Suprapubic skin (tissue), 4 donors: Measurements from ENCODE around the gene RSPRY1. TPM values are rescaled to one million over a fixed set of nuclear protein-coding genes. Genes with fewer than 3 reads are reported as not detected.

Source experiments
- DNase-seq, 2 donors: peaks; one replicate each; pipeline ENCODE4 v3.0.0-alpha.2; 2019; ENCODE audit warnings: low spot score in 2 of 2
- H3K27ac ChIP-seq: fragments of 200-600 bp; sonication (generic); one replicate; pipeline ENCODE4 v1.5.1; 2019
- H3K27me3 ChIP-seq: fragments of 200-600 bp; sonication (generic); one replicate; pipeline ENCODE4 v1.5.1; 2019
- H3K36me3 ChIP-seq: fragments of 200-600 bp; sonication (generic); one replicate; pipeline ENCODE4 v1.5.1; 2019
- H3K4me1 ChIP-seq: fragments of 200-600 bp; sonication (generic); one replicate; pipeline ENCODE4 v1.5.1; 2019
- H3K4me3 ChIP-seq: fragments of 200-600 bp; sonication (generic); one replicate; pipeline ENCODE4 v1.5.1; 2019; ENCODE audit warnings: mild to moderate bottlenecking
- H3K9me3 ChIP-seq: fragments of 200-600 bp; sonication (generic); one replicate; pipeline ENCODE4 v1.5.1; 2019
- CTCF ChIP-seq, 2 donors: fragments of 200-600 bp in 1 of 2; fragments of 450-650 bp in 1 of 2; sonication (generic) in 1 of 2; IDR thresholded peaks; one replicate each; pipeline ENCODE4 v1.5.1; 2016 to 2019; ENCODE audit warnings: antibody characterized with exemption in 2 of 2, mild to moderate bottlenecking in 1 of 2, moderate library complexity in 1 of 2
- EP300 ChIP-seq: sonication (generic); formaldehyde crosslinking; IDR thresholded peaks from one replicate; pipeline ENCODE4 v1.6.1; 2017; ENCODE audit warnings: antibody characterized with exemption
- POLR2A ChIP-seq, 2 donors: fragments of 450-650 bp; IDR thresholded peaks; one replicate each; pipeline ENCODE4 v1.6.1; 2017; ENCODE audit warnings: antibody characterized with exemption in 2 of 2, mild to moderate bottlenecking in 2 of 2, moderate library complexity in 2 of 2
- POLR2AphosphoS5 ChIP-seq, 3 donors: sonication (generic); formaldehyde crosslinking; IDR thresholded peaks; one replicate each; pipeline ENCODE4 v1.6.1; 2017; ENCODE audit warnings: antibody characterized with exemption in 3 of 3
- WGBS: methylation state at CpG from one replicate; pipeline ENCODE4 v1.1.5; 2018; 5-methylcytosine and 5-hydroxymethylcytosine counted together
- total RNA-seq, 4 donors: library from RNA; depleted of rRNA; stranded (reverse); fragments of >200 nt; gene quantifications; one replicate each; pipeline ENCODE4 v1.1.0, GENCODE V29; 2016

The RSPRY1 gene
- total RNA-seq, 4 donors from 2014 or later: 16.3 to 48.3 (median 35.2) TPM

- Histone ChIP-seq H3K36me3 (peaks cover 87% of the 10 kb centered on the region), H3K27ac (no peak overlapping the region), H3K9me3 (no peaks in the 10 kb centered on the region), H3K4me3 (no peak overlapping the region), H3K4me1 (no peaks in the 10 kb centered on the region), H3K27me3 (no peaks in the 10 kb centered on the region)
- 97% methylated on average over 1 of the region's 1 CpG for WGBS
- no peak for TF ChIP-seq CTCF (IDR thresholded peaks at IDR 0.05)
- TF ChIP-seq POLR2A (IDR thresholded peaks at IDR 0.05): no peak
- no peak for TF ChIP-seq POLR2AphosphoS5 (IDR thresholded peaks at IDR 0.05)
- no peak for TF ChIP-seq EP300
- no peak for DNase-seq
Observed at GRCh38 chr16:57253466-57253865, 67.3 kb downstream of the RSPRY1 start.

GRCh38 chr16:57255686-57256415 is 69.7 kb downstream of the RSPRY1 start:
- no peak for TF ChIP-seq POLR2A (IDR thresholded peaks at IDR 0.05)
- no peak for TF ChIP-seq POLR2AphosphoS5 (IDR thresholded peaks at IDR 0.05)
- TF ChIP-seq EP300: no peak
- no peak for TF ChIP-seq CTCF (IDR thresholded peaks at IDR 0.05)
- Histone ChIP-seq H3K36me3 (peaks cover 63% of the 10 kb centered on the region), H3K27ac (no peak overlapping the region), H3K4me3 (no peak overlapping the region), H3K9me3 (no peaks in the 10 kb centered on the region), H3K4me1 (peaks cover 9% of the 10 kb centered on the region), H3K27me3 (no peaks in the 10 kb centered on the region)
- no peak for DNase-seq
- 81% methylated on average over 9 of the region's 10 CpGs for WGBS

GRCh38 chr16:57256601-57257395 is 70.7 kb downstream of the RSPRY1 start:
- Histone ChIP-seq H3K4me3 (no peak overlapping the region), H3K9me3 (no peaks in the 10 kb centered on the region), H3K27ac (no peak overlapping the region), H3K27me3 (no peaks in the 10 kb centered on the region), H3K36me3 (peaks cover 54% of the 10 kb centered on the region), H3K4me1 (peaks cover 12% of the 10 kb centered on the region)
- no peak for TF ChIP-seq EP300
- TF ChIP-seq POLR2A (IDR thresholded peaks at IDR 0.05): no peak
- TF ChIP-seq POLR2AphosphoS5 (IDR thresholded peaks at IDR 0.05): no peak
- no peak for TF ChIP-seq CTCF (IDR thresholded peaks at IDR 0.05)
- DNase-seq: peak in 1 of 2 donors; percentile 59
- WGBS: 92% methylated on average over 5 of the region's 16 CpGs

- DNase-seq: peak; percentile 34 to 70
- Histone ChIP-seq H3K36me3 (peaks cover 46% of the 10 kb centered on the region), H3K4me3 (no peak overlapping the region), H3K27me3 (no peaks in the 10 kb centered on the region), H3K9me3 (no peaks in the 10 kb centered on the region), H3K27ac (no peak overlapping the region), H3K4me1 (peaks cover 14% of the 10 kb centered on the region)
- WGBS: 84% methylated on average over 13 of the region's 13 CpGs
- TF ChIP-seq CTCF (IDR thresholded peaks at IDR 0.05) (no peak), POLR2A (IDR thresholded peaks at IDR 0.05) (no peak), EP300 (no peak)
Observed at GRCh38 chr16:57257455-57258070, 71.4 kb downstream of the RSPRY1 start.
